GM21825 (cell line): Measurements from ENCODE around the gene KIRREL3.

ENCODE experiments used
- ATAC-seq: cut with Tn5 transposase; IDR thresholded peaks from one replicate; pipeline ENCODE4 v1.9.1; 2021; ENCODE audit warnings: mild to moderate bottlenecking, moderate library complexity; ENCODE audit not compliant: unreplicated experiment

The KIRREL3 gene

DNA sequence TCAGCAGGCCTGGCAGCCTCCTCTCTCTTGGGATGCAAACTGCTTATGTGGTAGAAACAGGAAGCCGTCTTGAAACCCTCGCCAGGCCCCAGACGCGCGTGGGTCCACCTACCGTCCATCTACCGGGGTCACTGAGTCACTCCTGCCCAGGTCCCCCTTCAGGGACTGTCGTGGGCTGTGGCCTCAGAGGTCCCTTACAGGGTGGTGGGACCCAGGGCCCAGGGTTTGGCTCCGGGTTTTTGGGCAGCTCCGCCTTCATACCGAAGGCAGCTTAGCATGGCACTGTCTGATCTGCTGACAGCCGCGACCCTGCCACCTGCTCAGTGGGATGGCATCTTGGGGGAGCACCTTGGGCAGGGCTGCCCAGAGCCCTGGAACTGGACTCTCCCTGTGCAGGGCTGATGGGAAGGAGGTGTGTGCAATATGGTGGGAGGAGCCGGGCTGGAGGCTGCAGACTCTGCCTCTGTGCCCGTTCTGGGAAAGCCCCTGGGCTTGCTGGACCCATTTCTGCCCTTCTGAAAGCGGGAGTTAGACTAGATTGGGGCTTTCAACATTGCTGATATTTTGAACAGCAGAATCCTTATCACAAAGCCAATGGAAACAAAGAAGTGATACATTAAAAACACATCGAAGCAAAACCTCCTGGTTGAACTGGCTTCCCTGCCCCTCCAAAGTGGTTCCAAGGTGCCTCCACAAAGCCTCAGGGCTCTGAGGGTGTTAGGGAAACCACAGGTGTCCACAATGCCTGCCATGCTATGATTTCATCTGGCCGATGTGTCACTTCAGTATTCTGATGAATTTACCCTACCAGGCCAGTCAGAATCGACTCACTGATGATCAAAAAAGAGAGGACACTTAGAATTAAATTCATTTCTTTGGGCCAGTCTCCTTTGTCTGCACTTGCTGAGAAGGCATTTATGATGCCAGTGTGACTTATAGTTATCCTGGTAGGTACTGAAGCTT lies 316.5 kb downstream of the KIRREL3 start:
- no peak for ATAC-seq

DNA sequence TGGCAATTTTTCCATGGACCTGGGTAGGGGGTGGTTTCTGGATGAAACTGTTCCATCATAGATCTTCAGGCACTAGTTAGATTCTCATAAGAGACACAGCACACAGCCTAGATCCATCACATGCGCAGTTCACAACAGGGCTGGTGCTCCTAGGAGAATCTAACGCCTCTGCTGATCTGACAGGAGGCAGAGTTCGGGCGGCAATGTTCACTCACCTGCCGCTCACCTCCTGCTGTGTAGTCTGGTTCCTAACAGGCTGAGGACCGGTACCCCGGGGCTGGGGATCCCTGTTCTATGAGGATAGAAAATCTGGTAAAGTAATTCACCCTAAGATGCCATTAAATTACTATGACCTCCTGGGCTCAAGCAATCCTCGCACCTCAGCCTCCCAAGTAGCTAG lies 318.0 kb downstream of the KIRREL3 start:
- no peak for ATAC-seq

DNA sequence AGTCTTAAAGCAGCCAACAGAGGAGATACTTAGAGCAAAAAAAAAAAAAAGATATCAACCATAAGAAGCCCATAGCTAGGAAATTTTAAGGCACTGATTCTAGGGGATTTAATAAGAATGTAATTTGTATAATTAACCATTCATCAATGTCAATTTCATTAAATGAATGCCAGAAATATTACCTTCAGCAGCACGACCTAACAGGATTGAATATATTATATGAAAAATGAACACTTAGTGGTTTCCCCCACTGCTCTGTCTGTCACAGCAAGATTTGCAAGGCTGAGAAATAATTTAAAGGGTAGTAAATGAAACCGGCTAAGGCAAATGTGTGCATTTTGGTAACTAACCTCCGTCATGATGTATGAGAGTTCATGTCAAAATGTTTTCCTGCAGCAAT lies 319.9 kb downstream of the KIRREL3 start:
- ATAC-seq = no peak

DNA sequence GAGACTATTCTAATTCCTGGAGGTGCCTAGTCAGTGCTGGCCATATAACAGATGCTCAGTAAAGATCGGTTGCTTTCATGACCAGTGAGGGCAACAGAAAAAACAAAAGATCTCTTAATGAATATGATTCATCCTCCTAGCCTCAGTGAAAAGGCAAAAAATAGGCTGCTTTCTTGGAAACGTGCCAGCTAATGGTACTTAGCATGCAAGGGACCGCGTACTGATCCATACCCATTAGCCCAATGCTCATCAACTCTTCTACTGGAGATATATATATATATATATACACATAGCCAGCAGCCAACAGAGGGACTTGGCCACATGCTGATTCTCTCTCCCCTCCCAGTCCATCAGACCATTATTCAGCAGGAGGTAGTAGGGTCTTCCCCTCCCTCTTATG lies 320.4 kb downstream of the KIRREL3 start:
- no peak for ATAC-seq

DNA sequence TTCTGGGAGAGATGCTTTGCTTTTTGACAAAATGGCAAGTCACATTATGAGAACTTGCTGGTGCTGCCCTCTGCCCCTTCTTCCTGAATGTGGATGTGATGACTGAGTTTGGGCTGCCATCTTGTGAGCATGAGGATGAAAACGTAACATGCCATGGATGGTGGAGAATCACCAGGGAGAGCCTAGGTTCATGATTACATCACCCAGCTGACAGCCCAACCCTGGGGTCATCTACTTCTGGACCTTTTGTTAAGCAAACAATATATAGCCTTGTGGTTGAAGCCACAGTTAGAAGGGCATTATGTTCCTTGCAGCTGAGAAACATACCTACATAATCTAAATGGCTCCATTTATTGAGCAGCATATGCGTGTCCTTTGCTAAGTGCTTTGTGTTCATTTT lies 321.5 kb downstream of the KIRREL3 start:
- ATAC-seq = no peak

DNA sequence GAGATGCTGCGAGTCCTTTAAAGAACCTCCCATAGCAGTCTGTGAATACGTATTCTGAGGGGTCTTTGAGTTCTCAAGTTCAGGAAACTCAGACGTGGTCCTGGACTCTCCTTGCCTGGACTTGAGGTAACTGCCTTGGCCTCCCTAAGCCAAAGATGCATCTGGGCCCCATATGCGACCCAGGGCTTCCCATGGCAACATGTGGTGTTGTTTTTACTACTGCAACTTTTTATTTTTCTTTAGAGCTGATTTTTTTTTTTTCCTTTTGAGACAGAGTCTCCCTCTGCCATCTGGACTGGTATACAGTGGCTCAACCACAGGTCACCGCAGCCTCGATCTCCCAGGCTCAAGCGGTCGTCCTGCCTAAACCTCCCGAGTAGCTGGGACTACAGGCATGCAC lies 324.0 kb downstream of the KIRREL3 start:
- no peak for ATAC-seq

DNA sequence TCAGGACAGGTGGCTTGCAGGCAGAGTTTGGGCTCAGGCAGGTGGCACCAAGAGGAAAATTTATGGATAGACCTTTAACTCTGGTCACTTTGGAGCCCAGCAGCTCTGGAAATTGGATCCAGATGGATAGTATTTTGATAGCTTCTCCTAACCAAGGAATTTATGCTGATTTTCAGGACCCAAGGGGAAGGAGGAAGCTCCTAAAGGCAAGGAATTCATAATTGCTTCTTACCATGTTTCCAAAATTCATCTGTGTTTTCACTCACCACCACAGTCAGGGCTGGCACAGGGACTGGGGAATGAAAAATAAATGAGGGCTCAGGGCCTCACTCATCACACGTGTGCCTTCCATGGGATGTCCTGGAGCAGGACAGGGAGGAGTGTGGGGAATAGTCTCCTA lies 327.3 kb downstream of the KIRREL3 start:
- ATAC-seq = no peak

DNA sequence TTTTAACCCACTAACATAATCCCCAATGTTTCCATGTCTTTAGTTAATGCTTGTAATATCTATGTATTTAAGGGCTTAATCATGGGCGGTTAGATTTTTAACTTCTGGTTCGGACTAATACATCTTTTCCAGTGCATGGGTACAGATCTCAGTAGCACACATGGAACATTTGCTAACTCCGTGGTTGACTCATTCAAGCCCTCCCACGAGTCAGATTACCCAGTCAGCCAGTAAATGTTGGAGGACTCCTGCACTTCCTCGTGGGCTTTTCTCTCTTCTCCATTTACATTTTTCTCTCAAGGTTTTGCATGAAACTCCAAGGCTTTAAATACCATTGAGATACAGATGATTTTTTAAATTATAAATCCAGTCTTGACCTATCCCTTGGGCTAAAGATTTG lies 331.2 kb downstream of the KIRREL3 start:
- ATAC-seq = no peak

DNA sequence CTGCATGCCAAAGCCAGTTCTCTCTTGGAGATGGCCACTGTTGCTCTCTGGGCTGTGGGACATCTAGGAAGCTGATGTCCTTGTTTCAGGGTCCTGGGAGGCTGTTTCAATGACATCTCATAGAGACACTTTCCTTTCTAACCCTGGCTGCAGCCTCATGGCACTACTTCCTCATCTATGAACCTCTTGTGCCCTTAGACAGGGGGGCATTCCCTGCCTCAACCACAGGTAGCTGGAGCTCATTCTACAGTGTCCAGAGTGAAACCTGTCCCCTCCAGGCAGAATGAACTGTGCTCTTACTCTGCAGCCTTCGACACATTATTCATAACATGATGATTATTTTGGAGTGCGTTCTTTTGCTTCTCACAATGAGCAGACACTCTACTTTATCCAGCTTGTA lies 335.9 kb downstream of the KIRREL3 start:
- ATAC-seq = no peak

DNA sequence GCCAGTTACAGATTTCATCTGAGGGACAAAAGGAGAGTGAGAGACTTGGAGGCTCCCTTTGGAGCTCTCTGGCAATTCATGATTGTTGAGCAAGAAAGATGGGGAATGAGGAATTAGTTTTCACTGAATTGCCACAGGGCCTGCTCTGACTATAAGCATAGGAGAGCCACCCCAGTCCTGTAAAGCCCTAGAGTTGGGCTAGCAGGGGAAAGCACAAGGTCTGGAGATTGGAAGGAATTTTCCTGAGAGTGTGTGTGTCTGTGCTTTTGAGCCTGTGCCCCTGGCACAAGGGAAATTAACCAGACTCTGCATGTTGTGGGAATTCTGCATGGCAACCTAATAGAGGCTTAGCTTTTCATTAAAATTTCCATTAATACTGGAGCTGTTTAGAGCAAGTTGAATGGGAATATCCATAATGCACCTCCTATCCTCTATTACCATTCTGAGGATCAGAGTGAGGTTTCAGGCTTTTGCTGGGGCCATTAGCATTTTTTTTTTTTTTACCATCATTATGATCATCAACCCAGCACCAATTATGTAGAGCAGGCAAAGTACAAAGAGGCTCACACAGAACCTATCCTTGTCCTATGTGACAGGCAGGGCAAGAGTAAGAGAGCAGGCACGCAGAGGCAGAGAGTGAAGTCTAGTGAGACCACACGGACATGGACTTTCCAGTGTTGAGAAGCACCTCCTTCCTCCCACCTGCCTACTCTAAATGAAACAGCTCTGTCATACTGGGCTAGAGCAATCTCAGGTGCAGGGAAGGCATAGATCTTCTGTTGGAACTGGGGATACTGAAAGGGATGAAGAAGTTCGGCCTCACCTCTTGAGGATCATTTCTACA lies 336.6 kb downstream of the KIRREL3 start:
- ATAC-seq = no peak

DNA sequence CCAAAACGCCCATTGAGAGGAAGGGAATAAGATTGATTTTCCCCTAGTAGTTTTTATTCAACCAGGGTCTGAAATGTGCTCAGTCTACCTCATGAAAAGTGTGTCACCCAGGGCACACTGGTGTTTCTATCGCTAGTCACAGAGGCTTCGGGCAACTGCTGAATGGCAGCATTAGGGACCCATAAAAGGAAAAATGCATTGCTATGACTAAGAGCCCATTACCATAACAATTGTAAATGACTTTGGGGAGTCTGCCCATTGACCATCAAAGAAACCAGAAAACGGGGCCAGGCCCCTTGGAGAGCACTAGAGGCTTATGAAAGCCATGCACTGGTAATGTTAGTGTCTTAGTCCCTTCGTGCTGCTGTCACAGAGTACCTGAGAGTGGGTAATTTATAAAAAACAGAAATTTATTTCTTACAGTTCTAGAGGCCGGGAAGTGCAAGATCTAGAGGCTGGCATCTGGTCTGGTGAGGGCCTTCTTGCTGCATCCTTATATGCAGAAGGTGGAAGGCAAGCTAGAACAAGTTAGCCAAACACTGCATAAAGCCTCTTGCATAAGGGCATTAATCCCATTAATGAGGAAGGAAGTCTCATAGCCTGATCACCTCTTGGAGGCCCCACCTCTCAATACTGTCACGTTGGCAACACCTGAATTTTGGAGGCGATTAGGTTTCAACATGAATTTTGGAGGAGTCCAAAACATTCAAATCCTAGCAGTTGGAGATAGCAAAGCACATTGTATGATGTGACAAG lies 338.4 kb downstream of the KIRREL3 start:
- ATAC-seq = no peak

DNA sequence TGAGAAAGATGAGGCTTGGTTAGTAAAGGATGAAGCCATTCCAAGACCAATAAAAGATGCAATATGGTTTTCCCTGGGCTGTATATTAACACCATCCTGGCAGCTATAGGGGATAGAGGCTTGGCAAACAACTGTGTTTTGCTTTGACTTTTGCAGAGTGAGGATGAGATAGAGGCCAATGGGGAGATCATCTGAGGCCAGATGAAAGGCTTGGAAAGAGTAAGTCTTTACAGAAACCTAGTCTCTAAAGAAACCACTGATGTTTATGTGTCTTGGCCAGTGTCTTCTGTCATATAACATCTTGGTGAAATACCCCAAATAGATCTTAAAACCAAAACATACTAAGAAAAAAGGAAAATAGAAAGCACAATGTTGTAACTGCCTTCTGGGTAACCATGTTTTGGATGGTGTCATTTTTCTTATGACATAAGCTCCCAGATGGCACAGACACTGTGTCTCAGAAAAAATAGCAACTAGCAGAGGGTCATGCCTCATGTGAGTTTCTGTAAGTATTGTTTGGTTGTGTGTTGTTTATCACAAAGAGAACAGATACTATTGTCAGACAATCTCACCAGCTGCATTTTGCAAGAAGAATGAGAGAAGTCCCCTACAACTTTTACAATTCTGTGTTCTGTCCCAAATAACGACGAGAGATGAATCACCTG lies 339.7 kb downstream of the KIRREL3 start:
- no peak for ATAC-seq

DNA sequence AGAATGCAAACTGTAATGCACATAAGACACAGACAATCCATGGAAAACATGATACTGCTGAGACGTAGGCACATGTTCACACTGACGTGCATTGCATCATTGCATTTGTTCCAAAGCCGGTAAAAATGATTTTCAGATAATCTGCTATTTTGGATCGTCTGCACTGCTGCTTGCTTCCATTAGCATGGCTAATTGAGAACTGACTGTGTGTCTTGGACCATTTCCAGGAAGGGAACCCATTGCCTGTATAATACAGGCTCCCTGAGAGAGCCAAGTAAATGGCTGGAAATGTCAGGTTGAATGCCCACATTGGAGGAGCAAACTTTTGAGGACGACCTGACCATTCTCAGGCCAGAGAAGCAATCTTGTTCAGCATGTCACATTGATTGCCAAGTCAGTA lies 340.2 kb downstream of the KIRREL3 start:
- ATAC-seq = no peak

DNA sequence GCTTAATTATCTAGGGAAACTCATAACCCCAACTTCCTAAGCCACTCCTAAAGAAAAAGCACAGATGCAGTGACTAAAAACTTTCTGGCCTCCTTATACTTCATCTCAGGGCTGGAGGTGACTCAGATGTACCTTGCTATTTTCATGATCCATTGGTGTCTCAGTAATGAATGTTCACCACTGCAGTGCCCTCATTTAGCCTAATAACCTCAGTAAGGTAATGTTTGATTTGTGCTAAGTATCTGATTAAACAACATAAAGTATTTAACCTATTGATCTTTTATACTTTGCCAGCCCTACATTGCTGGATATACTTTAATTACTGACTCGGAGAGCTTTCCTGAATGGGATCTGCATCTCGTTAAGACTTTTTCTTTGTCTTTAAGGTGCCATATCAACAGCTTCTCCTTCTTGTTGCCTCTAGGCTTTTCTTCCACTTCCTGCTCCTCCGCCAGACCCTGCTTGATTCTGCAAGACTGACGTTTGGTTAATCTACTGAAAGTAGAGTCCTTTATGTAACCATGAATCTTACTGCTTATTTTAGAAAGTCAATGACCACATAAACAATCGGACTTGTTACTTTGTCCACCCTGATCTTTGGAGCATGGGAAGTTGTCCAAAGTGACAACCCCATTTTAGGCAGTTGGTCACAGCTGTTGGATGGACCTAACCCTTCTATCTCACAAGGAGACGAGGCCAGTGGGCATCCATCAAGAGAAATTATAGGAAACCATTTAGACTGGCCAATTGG lies 342.1 kb downstream of the KIRREL3 start:
- ATAC-seq = no peak

DNA sequence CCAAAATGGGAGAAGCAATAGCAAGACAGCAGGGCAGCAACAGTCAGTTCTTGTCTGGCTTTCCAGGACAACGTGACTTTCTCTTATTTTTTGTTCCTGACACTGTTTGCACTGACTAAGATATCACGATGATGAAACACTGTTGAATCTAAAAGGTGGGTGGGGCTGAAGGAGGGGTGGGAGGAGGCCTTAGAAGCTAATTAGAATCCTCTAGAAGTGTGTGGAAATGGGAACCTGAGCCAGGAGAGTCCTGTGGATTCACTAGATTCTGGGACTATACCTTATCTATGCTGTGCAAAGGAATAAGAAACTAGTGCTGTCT lies 344.8 kb downstream of the KIRREL3 start:
- no peak for ATAC-seq

DNA sequence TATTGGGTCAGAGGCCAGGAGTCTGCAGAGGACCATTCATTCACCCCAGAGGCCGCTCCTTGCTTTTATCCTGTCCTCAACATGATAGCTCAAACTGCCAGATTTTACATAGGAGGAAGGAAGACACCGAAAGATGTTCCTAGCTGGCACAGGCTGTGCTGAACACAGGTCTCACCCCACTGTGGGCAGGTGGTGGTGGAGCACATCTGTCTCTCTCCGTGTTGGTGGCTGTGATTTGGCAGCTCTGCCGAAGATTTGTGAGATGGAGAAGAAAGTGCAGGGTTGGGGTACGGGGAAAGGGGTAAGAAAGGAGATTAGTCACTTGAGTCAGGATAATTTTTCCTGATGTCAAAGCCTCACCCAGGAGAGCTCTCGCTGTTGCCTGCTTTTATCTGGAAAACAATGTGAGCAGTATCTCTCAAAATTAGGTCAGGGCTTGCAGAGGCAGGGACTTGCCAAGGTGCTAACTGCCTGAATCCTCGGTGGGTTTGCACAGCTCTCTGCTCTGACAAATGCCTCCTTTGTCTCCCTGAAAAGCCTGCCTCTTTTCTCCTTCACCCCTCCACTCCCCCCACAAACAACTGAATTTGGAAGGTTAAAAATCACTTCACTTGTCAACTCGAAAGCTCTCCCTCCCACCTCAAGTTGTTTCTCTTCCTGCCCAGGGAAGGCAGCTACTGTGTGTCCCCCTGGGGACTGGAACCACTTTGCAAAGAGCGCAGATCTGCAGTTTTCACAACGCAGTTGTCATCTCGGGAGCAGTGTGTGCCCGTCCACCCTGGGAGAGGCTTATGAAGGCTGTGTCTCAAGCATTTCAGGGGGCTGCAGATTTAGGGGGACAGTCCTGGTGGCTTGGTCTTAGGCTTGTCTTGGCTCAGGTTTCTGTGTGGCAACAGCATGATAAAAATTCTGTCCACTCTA lies 345.4 kb downstream of the KIRREL3 start:
- ATAC-seq = no peak

DNA sequence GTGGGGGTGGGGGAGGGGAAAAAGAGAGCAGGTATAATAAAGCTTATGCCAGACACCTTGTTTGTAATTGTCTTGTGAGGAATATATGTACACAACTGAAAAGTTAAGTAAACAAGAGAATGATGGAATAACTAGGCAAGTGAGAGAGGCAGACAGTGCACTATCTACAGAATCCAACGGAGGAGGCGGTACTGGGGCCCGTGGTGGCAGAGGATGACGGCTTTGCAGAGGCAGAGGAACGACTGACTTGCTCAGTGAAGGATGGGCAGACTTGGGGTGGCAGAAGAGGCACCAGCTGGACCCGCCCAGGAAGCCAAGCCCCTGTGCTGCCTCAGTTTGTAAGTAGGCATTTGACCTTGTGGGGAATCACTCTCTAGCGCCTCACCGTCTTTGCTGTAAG lies 347.5 kb downstream of the KIRREL3 start:
- no peak for ATAC-seq

DNA sequence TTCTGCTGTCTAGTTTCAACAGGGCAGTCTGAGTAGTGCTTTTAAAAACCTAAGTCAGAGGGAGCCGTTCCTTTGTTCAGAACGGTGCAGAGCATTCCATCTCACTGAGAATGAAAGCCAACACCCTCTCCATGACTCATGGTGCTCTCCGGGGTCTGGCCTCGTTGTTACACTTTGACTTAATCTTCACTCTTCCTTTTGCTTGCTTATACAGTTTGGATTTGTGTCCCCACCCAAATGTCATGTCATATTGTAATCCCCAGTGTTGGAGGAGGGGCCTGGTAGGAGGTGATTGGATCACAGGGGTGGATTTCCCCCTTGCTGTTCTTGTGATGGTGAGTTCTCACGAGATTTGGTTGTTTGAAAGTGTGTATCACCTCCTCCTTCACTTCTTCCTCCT lies 352.8 kb downstream of the KIRREL3 start:
- ATAC-seq = no peak
